ENCODE data around the gene PTGIS. TPM values are rescaled to one million over a fixed set of nuclear protein-coding genes. Genes with fewer than 3 reads are reported as not detected.

PTGIS gene
- total RNA-seq, 1 donor, result 2.2 TPM

DNA sequence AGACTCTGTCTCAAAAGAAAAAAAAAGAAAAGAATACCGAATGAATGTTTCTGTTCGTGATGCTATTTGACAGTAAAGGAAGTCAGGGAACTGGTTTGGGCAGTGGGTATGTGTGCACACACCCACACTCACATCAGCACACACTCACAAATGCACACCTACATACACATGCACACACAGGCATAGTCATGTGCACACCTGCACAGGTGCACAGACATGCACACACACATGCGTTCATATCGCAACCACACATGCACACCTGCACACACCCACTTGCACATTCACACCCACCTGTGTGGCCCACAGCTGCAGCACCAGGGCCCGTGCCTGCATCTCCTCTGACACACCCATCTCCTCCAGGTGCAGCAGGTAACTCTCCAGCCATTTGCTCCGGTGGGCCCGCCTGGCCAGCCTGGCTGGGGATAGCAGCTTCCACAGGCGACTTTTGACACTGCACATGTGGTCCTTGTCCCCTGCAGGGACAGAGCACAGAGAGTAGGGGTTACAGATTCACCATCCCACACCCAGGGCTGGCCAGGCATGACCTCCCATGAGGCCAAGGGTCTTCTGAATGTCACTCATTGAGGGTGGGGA is 44.1 kb downstream of the PTGIS start:
- DNase-seq (ENCODE audit: low read depth), result no peak
- TF ChIP-seq, protein P1, sequence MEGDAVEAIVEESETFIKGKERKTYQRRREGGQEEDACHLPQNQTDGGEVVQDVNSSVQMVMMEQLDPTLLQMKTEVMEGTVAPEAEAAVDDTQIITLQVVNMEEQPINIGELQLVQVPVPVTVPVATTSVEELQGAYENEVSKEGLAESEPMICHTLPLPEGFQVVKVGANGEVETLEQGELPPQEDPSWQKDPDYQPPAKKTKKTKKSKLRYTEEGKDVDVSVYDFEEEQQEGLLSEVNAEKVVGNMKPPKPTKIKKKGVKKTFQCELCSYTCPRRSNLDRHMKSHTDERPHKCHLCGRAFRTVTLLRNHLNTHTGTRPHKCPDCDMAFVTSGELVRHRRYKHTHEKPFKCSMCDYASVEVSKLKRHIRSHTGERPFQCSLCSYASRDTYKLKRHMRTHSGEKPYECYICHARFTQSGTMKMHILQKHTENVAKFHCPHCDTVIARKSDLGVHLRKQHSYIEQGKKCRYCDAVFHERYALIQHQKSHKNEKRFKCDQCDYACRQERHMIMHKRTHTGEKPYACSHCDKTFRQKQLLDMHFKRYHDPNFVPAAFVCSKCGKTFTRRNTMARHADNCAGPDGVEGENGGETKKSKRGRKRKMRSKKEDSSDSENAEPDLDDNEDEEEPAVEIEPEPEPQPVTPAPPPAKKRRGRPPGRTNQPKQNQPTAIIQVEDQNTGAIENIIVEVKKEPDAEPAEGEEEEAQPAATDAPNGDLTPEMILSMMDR (IDR thresholded peaks at IDR 0.05; ENCODE audit: insufficient read depth, low read depth, low read length), result no peak
- no peak overlapping the region for H3K4me3 ChIP-seq (ENCODE audit: low read depth, low read length)

DNA sequence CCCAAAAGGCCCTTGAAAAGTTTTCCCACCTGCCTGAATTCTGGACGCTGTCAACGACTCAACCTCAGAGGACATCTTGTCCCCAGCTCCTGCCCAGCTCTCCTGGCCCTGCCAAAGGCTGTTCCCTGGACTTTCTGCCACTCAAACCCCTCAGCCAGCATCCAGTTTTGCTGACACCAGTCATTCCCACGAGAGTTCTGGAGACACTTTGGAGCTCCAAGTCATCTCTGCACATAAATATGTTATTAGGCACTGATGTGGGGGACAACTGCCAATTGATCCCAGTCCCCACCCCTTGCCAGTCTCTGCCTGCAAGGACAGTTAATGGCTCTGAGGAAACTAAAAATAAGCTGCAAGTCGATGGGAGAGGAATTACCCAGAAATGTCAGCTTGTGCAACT is 46.6 kb downstream of the PTGIS start:
- H3K4me3 ChIP-seq (ENCODE audit: low read depth, low read length), result no peak overlapping the region
- no peak for DNase-seq (ENCODE audit: low read depth)
- TF ChIP-seq, protein P1 (IDR thresholded peaks at IDR 0.05; ENCODE audit: insufficient read depth, low read depth, low read length), result no peak

DNA sequence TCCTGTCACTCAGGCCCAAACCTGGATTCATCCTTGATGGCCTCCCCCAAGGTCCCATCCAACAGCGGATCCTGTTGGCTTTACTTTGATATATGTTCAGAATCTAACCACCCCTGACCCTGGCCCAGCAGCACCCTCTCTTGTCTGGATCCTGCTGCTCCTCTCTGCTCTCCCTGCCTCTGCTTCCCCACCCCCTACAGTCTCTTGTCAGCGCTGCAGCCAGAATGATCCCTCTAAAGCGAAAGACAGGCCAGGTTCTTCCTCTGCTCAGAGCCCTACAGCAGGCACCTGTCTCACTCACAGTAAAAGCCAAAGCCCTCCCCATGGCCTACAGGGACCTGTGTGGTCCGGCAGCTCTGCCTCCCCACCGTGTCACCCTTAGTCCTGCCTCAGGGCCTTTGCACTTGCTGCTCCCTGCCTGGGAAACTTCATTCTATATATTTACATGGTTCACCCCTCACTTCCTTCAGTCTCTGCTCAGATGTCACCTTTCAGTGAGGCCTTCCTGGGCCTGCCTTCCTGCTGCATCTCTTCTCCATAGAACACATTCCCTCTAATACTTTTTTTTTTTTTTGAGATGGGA is 48.1 kb downstream of the PTGIS start:
- H3K4me3 ChIP-seq (ENCODE audit: low read depth, low read length), result no peak overlapping the region
- TF ChIP-seq, protein P1 (IDR thresholded peaks at IDR 0.05; ENCODE audit: insufficient read depth, low read depth, low read length), result no peak
- DNase-seq (ENCODE audit: low read depth), result no peak

DNA sequence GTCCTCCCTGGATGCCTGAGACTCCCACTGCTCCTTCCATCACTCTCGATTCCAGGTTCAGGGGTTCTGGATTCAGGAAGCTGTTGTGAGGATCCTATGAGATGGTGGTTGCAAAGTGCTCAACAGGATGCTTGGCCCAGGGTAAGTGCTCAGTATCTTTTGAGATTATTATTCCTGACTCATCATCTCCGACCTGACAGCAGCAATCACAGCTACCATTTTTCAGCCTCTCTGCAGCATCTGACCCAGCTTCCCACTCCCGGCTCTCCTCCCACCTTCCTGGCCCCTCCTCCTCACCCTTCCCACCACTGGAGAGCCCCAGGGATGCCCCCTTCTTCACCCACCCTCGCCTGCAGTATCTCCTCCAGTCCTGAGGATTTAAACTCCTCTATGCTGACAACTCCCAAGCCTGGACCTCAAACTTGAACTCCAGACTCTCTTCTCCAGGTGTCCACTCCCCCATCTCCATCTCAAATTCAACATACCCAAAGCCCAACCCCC is 48.7 kb downstream of the PTGIS start:
- DNase-seq (ENCODE audit: low read depth), result no peak
- TF ChIP-seq, protein P1 (IDR thresholded peaks at IDR 0.05; ENCODE audit: insufficient read depth, low read depth, low read length), result no peak
- H3K4me3 ChIP-seq (ENCODE audit: low read depth, low read length), result no peak overlapping the region

DNA sequence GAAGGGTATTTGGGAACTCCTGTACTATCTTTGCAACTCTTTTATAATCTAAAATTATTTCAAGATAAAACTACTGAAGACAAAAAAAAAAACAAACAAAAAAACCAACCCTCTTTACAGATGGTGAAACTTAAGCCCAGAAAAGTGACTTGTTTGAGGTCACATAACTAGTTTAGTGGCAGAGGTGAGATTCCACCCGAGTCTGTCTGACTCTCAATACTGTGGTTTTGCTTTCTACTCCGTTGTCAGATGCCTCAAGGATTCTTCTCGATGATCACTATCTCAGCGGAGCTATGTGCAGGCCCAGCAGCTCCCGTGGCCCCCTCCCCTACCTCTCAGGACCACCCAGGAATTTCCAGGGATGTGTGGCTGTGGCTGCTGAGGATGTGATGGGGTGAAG is 49.4 kb downstream of the PTGIS start:
- TF ChIP-seq, protein P1 (IDR thresholded peaks at IDR 0.05; ENCODE audit: insufficient read depth, low read depth, low read length), result no peak
- no peak for DNase-seq (ENCODE audit: low read depth)
- no peak overlapping the region for H3K4me3 ChIP-seq (ENCODE audit: low read depth, low read length)

DNA sequence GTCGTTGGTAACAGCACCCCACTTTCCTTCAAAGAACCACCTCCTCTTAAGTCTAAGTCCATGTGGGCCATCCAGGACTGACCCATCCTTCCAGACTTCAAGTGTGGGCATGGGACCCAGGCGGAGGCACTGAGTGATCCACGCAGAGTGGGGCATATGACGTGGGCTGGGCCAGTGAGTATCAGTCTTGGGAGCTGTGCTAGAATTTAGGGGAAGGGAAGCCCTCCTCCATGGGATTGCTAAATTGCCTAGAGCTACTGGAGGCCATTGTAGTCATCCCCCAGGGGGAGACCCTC is 50.2 kb downstream of the PTGIS start:
- no peak for DNase-seq (ENCODE audit: low read depth)
- no peak overlapping the region for H3K4me3 ChIP-seq (ENCODE audit: low read depth, low read length)
- TF ChIP-seq, protein P1 (IDR thresholded peaks at IDR 0.05; ENCODE audit: insufficient read depth, low read depth, low read length), result no peak

All from fibroblast of villous mesenchyme (primary cell).